ENCODE data around the gene LOXL4. TPM values are rescaled to one million over a fixed set of nuclear protein-coding genes. Genes with fewer than 3 reads are reported as not detected.

Gene LOXL4
- 0.23 and 0.36 TPM in 2 replicates for polyA plus RNA-seq (2013)

DNA sequence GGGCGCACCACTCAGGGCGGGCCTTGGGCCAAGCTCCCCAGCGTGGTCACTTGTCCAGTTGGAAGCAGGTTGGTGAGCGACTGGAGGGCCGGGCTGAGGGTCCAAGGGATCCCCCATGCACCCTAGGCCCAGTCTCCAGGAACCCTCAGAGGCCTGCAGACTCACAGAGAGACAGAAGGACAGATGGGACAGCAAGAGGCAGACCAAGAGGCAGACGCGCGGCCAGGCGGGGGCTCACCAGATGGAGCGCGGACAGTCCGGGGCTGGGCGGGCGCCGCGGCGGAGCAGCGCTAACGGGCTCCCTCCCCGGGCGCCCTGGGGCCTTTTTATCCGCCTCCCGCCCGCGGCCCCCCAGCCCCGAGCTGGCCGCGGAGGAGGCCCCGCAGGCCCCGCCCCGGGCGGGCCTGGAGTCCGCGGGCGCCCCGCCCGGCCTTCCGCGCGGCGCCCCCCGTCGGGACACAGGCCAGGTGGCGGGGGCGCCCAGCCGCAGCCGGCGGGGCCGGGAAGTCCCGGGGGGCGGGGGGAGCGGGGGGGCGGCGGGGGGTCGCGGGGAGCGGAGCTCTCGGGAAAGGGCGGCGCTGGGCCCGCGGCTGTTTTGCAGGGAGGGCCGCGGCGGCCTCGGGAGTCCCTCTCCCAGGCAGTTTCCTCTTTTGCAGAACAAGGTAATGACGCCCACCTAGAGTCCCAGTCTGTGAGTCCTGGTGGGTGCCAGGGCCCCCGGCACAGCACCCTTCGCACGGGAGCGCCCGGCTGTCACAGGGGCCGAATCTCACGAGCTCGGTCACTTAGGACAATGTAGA lies at the start of gene LOXL4:
LOXL4 (minus strand) TSS at position 301 of the 800 bp plus-strand sequence. CDS start 5,175 bp downstream, outside the sequence.
- Histone ChIP-seq H3K79me1 (ENCODE audit: low read length) (peaks cover 7% of the 10 kb centered on the region), H3K23ac (ENCODE audit: low read length) (no peak within 1 kb of the TSS), H4K91ac (ENCODE audit: low read depth, low read length) (peak within 1 kb of the TSS; percentile 37), H3K14ac (ENCODE audit: low read length) (peak within 1 kb of the TSS; percentile 4), H4K12ac (ENCODE audit: low read depth, low read length) (peak within 1 kb of the TSS; percentile 17), H2BK120ac (ENCODE audit: insufficient read depth, low read length, poor library complexity) (peak within 1 kb of the TSS; percentile 35), H2BK5ac (ENCODE audit: low read depth, low read length, poor library complexity) (no peak within 1 kb of the TSS), H3K9me3 (ENCODE audit: insufficient read depth, low read depth, low read length) (no peaks in the 10 kb centered on the region), H4K8ac (ENCODE audit: low read depth, low read length) (peak within 1 kb of the TSS; percentile 43), H3K27ac (ENCODE audit: low read depth, low read length) (no peak within 1 kb of the TSS), H3K27me3 (ENCODE audit: insufficient read depth, low read length) (no peaks in the 10 kb centered on the region), H3K36me3 (ENCODE audit: control insufficient read depth in 1 of 2, insufficient read depth in 2 of 2, low read length in 2 of 2) (no peaks in the 10 kb centered on the region), H3K4me1 (ENCODE audit: control insufficient read depth in 1 of 2, insufficient read depth in 2 of 2, low read length in 2 of 2) (peaks cover 18 to 22% of the 10 kb centered on the region in 2 experiments), H3K18ac (ENCODE audit: low read length) (no peak within 1 kb of the TSS), H2AK5ac (ENCODE audit: low read length) (no peak within 1 kb of the TSS), H3K79me2 (ENCODE audit: control insufficient read depth, insufficient read depth, low read length, poor library complexity) (no peaks in the 10 kb centered on the region), H3K4me3 (ENCODE audit: low read depth, low read length) (peak within 1 kb of the TSS; percentile 42), H2BK12ac (ENCODE audit: low read length) (peak within 1 kb of the TSS; percentile 58), H3K4ac (ENCODE audit: low read depth, low read length) (no peak within 1 kb of the TSS), H3K4me2 (ENCODE audit: low read length) (peak within 1 kb of the TSS; percentile 75), H2AFZ (ENCODE audit: insufficient read depth, low read length, poor library complexity) (peak within 1 kb of the TSS; percentile 58), H3K9ac (ENCODE audit: low read length) (no peak within 1 kb of the TSS)
- peak in 1 of 2 donors; percentile 25 for DNase-seq
- no CpG with 5 or more reads among the region's 75 CpGs for WGBS (ENCODE audit: extremely low coverage, insufficient coverage, insufficient read length)

DNA sequence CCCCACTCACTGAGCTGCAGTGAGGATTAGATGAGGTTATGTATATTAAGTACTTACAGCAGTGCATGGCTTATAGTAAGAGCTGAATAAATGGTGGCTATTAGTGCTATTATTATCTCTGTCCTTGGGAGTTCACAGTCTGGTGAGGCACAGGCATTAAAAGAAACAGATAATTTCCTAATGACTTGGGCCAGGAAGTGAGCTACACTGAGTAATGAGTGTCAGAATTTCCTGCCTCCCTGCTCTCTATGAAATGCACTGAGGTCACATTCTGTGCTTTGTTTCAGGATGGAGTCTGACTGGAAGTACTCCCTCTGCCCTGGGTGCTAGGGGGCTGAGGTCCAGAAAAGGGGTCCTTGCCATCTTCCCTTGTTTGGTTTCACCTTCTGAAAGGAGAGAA lies 48.7 kb upstream of the LOXL4 start:
- no peak overlapping the region for H4K8ac ChIP-seq (ENCODE audit: low read depth, low read length)
- H3K4me2 ChIP-seq (ENCODE audit: low read length): no peak overlapping the region
- no peak overlapping the region for H3K4ac ChIP-seq (ENCODE audit: low read depth, low read length)
- H3K36me3 ChIP-seq (ENCODE audit: control insufficient read depth in 1 of 2, insufficient read depth in 2 of 2, low read length in 2 of 2): no peaks in the 10 kb centered on the region
- no peak for DNase-seq
- no peaks in the 10 kb centered on the region for H3K79me2 ChIP-seq (ENCODE audit: control insufficient read depth, insufficient read depth, low read length, poor library complexity)
- no peaks in the 10 kb centered on the region for H3K79me1 ChIP-seq (ENCODE audit: low read length)
- H3K27me3 ChIP-seq (ENCODE audit: insufficient read depth, low read length): no peaks in the 10 kb centered on the region
- H3K27ac ChIP-seq (ENCODE audit: low read depth, low read length): no peak overlapping the region
- H2BK5ac ChIP-seq (ENCODE audit: low read depth, low read length, poor library complexity): no peak overlapping the region
- H2AFZ ChIP-seq (ENCODE audit: insufficient read depth, low read length, poor library complexity): no peak overlapping the region
- no peak overlapping the region for H4K91ac ChIP-seq (ENCODE audit: low read depth, low read length)
- no peak overlapping the region for H3K23ac ChIP-seq (ENCODE audit: low read length)
- no peaks in the 10 kb centered on the region for H3K9me3 ChIP-seq (ENCODE audit: insufficient read depth, low read depth, low read length)
- H2AK5ac ChIP-seq (ENCODE audit: low read length): no peak overlapping the region
- no peak overlapping the region for H3K14ac ChIP-seq (ENCODE audit: low read length)
- no peak overlapping the region for H2BK120ac ChIP-seq (ENCODE audit: insufficient read depth, low read length, poor library complexity)
- no peaks in the 10 kb centered on the region for H3K4me1 ChIP-seq (ENCODE audit: control insufficient read depth in 1 of 2, insufficient read depth in 2 of 2, low read length in 2 of 2)
- no peak overlapping the region for H4K12ac ChIP-seq (ENCODE audit: low read depth, low read length)
- no peak overlapping the region for H2BK12ac ChIP-seq (ENCODE audit: low read length)
- H3K18ac ChIP-seq (ENCODE audit: low read length): no peak overlapping the region
- no peak overlapping the region for H3K4me3 ChIP-seq (ENCODE audit: low read depth, low read length)
- H3K9ac ChIP-seq (ENCODE audit: low read length): no peak overlapping the region

GRCh38 chr10:98316170-98316569 lies 48.2 kb upstream of the LOXL4 start:
- Histone ChIP-seq H3K4me1 (ENCODE audit: control insufficient read depth in 1 of 2, insufficient read depth in 2 of 2, low read length in 2 of 2) (no peaks in the 10 kb centered on the region), H3K4me3 (ENCODE audit: low read depth, low read length) (peak overlapping the region; percentile 55), H3K9me3 (ENCODE audit: insufficient read depth, low read depth, low read length) (no peaks in the 10 kb centered on the region), H4K12ac (ENCODE audit: low read depth, low read length) (no peak overlapping the region), H3K79me1 (ENCODE audit: low read length) (no peaks in the 10 kb centered on the region), H3K18ac (ENCODE audit: low read length) (no peak overlapping the region), H4K91ac (ENCODE audit: low read depth, low read length) (no peak overlapping the region), H3K4me2 (ENCODE audit: low read length) (no peak overlapping the region), H3K36me3 (ENCODE audit: control insufficient read depth in 1 of 2, insufficient read depth in 2 of 2, low read length in 2 of 2) (no peaks in the 10 kb centered on the region), H2AK5ac (ENCODE audit: low read length) (no peak overlapping the region), H2BK12ac (ENCODE audit: low read length) (no peak overlapping the region), H2AFZ (ENCODE audit: insufficient read depth, low read length, poor library complexity) (no peak overlapping the region), H2BK120ac (ENCODE audit: insufficient read depth, low read length, poor library complexity) (no peak overlapping the region), H3K27ac (ENCODE audit: low read depth, low read length) (no peak overlapping the region), H3K27me3 (ENCODE audit: insufficient read depth, low read length) (no peaks in the 10 kb centered on the region), H2BK5ac (ENCODE audit: low read depth, low read length, poor library complexity) (no peak overlapping the region), H3K23ac (ENCODE audit: low read length) (no peak overlapping the region), H3K9ac (ENCODE audit: low read length) (no peak overlapping the region), H3K79me2 (ENCODE audit: control insufficient read depth, insufficient read depth, low read length, poor library complexity) (no peaks in the 10 kb centered on the region), H4K8ac (ENCODE audit: low read depth, low read length) (no peak overlapping the region), H3K14ac (ENCODE audit: low read length) (no peak overlapping the region), H3K4ac (ENCODE audit: low read depth, low read length) (no peak overlapping the region)
- WGBS (ENCODE audit: extremely low coverage, insufficient coverage, insufficient read length): no CpG with 5 or more reads among the region's 5 CpGs
- DNase-seq: no peak

DNA sequence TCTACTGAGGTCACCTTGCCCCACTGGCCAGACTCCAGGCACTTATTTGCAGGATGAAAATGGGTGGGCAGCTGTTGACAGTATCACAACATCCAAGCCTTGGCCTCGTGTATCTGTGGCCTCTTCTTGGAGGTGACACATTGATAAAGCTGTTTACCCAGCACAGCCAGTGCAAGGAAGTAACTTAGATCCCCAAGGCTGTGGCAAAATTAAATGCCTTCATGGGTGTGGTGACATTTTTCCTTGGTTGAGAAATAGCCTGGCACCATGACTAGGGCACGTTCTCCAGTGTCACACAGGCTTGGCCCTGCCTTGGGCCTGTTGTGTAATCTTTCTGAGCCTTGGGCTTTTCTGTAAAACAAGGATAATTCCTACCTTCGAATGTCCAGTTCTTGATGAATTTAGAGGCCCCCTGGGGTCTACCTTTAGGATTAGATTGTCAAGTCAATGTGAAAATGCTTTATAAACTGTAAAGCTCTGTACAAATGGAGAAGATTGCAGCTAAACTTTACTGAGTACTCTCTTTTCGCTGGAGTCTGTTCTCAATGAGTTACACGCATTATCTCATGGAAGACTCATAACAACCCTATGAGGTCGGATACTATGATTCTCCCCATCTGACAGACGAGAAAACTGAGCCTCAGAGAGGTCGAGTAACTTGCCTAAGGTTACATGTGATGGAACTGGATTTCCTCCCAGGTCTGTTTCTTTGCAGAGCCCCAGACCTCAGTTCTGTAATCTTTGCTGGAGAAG lies 46.7 kb upstream of the LOXL4 start:
- H4K8ac ChIP-seq (ENCODE audit: low read depth, low read length): no peak overlapping the region
- H3K4me1 ChIP-seq (ENCODE audit: control insufficient read depth in 1 of 2, insufficient read depth in 2 of 2, low read length in 2 of 2): no peaks in the 10 kb centered on the region
- no peaks in the 10 kb centered on the region for H3K27me3 ChIP-seq (ENCODE audit: insufficient read depth, low read length)
- no peak overlapping the region for H3K4ac ChIP-seq (ENCODE audit: low read depth, low read length)
- H3K4me3 ChIP-seq (ENCODE audit: low read depth, low read length): no peak overlapping the region
- H3K14ac ChIP-seq (ENCODE audit: low read length): no peak overlapping the region
- no peaks in the 10 kb centered on the region for H3K36me3 ChIP-seq (ENCODE audit: control insufficient read depth in 1 of 2, insufficient read depth in 2 of 2, low read length in 2 of 2)
- no CpG with 5 or more reads among the region's 8 CpGs for WGBS (ENCODE audit: extremely low coverage, insufficient coverage, insufficient read length)
- H3K27ac ChIP-seq (ENCODE audit: low read depth, low read length): no peak overlapping the region
- H2BK12ac ChIP-seq (ENCODE audit: low read length): no peak overlapping the region
- H3K9ac ChIP-seq (ENCODE audit: low read length): no peak overlapping the region
- H3K9me3 ChIP-seq (ENCODE audit: insufficient read depth, low read depth, low read length): no peaks in the 10 kb centered on the region
- H3K79me1 ChIP-seq (ENCODE audit: low read length): no peaks in the 10 kb centered on the region
- no peak overlapping the region for H2AFZ ChIP-seq (ENCODE audit: insufficient read depth, low read length, poor library complexity)
- DNase-seq: peak in 1 of 2 donors; percentile 27
- H2AK5ac ChIP-seq (ENCODE audit: low read length): no peak overlapping the region
- no peak overlapping the region for H4K91ac ChIP-seq (ENCODE audit: low read depth, low read length)
- H3K18ac ChIP-seq (ENCODE audit: low read length): no peak overlapping the region
- no peak overlapping the region for H3K4me2 ChIP-seq (ENCODE audit: low read length)
- no peak overlapping the region for H4K12ac ChIP-seq (ENCODE audit: low read depth, low read length)
- no peak overlapping the region for H2BK120ac ChIP-seq (ENCODE audit: insufficient read depth, low read length, poor library complexity)
- no peak overlapping the region for H3K23ac ChIP-seq (ENCODE audit: low read length)
- no peak overlapping the region for H2BK5ac ChIP-seq (ENCODE audit: low read depth, low read length, poor library complexity)
- H3K79me2 ChIP-seq (ENCODE audit: control insufficient read depth, insufficient read depth, low read length, poor library complexity): no peaks in the 10 kb centered on the region
